GM15510 (cell line): ENCODE data around the gene CCNYL1.

Experiments used
- POLR2A ChIP-seq: IDR thresholded peaks from 3 replicates; pipeline ENCODE4 v1.6.1; 2011; ENCODE audit warnings: borderline replicate concordance; ENCODE audit not compliant: insufficient read length; ENCODE audit errors: extremely low read depth

CCNYL1 gene

GRCh38 chr2:207748993-207749392 lies 37.6 kb downstream of the CCNYL1 start:
- no peak for TF ChIP-seq POLR2A

DNA sequence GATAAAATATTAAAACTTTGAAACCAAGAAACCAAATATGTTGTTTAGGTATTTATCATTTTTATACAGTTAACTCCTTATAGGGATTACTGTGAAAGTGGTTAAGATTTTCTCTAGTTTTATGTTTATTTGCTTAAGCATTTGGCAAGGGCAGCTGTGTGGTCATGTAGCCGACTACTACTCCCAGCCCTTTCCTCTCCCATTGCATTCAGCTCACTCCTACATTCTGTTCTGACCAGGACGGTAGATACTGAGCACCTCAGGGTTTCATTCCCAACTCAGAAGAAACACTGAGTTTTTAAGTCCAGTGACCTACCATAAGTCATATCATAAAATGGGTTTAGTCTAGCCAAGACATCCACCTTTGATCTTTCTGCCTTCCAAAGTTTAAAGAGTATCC lies 38.4 kb downstream of the CCNYL1 start:
- TF ChIP-seq POLR2A = no peak

DNA sequence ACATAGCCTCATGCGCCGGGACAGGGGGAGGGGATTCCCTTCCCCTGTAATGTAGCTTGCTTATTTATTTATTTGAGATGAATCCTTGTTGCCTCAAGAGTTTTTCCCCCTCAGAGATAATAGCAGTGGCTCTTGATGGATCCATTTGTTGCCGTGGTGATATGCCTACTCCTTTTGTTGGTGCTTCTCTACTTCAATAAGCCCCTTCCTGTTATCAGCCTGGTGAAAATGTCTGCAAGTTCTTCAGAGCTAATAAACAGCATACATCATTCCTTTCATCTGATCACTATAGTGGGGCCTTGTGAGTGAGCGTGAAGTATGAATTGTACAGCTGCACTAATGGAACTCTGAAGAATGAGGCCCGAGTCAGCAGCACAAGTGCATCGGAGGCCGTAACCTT lies 38.9 kb downstream of the CCNYL1 start:
- TF ChIP-seq POLR2A = no peak

GRCh38 chr2:207750876-207751275 lies 39.4 kb downstream of the CCNYL1 start:
- no peak for TF ChIP-seq POLR2A

GRCh38 chr2:207754498-207755383 lies 43.3 kb downstream of the CCNYL1 start:
- no peak for TF ChIP-seq POLR2A

DNA sequence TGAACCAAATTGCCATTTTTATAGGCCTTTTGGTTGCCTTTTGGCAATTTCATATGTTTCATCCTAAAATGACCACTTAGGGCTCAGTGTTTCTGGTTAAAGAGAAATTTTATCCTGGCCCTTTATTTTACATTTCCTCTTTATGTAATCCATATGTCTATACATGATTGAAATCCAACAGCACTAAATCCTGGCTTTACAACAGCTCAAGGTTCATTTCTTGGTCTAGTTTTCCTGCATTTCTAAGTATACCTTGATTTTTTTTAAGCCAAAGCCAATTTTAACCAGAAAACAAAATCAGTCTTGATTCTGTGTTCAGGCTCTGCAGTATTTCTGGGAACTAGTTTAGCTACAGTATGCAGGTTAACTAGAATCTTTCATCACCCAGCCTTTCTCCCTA lies 46.6 kb downstream of the CCNYL1 start:
- TF ChIP-seq POLR2A = no peak

- TF ChIP-seq POLR2A = no peak
These were observed 48.5 kb downstream of the CCNYL1 start for GRCh38 chr2:207759890-207760289.

DNA sequence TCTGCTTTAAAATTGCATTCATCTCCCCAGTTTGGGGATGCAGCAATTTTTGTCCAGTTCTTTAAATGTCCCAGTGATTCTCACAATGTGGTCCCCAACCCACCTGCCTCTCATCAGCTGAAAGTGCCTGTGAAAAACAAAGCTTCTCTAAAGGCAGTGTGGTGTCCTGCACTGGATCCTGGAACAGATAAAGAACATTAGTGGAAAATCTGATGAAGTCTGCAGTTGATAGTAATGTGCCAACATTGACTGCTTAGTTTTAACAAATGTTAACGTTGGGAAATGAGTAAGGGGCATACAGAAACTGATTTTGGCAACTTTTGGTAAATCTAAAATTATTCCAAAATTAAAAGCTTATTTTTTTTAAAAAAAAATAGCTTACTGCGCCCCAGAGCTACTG lies 49.0 kb downstream of the CCNYL1 start:
- no peak for TF ChIP-seq POLR2A

- TF ChIP-seq POLR2A = no peak
These were observed 50.7 kb downstream of the CCNYL1 start for GRCh38 chr2:207762146-207762545.

DNA sequence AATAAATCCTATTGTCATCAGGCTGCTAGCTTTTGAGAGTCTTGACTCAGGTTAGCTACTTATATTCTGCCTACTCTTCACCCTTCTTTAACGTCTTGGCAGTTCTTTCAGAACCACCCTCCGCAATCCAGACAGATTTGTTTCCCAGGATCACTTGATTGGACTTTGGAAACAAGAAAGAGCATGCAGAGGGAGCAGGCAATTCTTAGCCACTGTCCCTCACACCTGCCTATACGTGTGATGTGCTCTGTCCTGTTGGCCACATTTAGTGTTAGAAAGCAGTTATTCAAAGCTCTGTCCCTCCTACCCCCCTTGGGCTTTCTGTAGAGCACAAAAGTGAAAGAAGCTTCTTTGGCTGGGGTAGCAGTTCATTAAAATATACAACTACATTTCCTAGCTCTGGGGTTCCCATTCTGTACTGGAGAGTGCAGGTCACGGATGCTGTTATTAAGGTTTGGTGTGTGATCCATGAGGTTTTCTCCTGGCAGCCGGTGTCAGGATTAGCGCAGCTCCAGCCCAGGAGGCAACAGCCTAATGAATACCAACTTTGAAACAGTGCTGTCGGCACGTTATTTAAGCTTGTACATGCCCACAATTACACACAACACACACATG lies 52.0 kb downstream of the CCNYL1 start:
- no peak for TF ChIP-seq POLR2A

- TF ChIP-seq POLR2A = no peak
These were observed 52.7 kb downstream of the CCNYL1 start for GRCh38 chr2:207764096-207764630.

DNA sequence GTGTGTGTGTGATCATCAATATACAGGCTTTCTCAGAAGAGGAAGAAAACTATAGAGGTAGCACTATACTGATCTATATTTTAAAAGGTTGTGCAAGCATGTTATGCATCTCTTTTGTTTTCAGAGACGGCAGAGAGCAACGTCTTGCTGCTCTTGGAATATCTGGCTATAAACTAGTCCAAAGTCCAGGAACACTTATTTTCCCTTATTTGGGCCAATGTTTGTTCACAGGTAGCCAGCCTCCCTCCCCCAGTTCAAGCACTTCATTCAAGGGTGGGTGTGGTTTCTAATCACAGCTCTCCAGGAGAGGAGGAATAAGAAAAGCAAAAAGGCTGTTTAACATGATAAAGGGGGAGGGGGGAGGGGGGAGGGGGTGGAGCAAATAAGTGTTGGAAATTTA lies 54.1 kb downstream of the CCNYL1 start:
- TF ChIP-seq POLR2A = no peak

DNA sequence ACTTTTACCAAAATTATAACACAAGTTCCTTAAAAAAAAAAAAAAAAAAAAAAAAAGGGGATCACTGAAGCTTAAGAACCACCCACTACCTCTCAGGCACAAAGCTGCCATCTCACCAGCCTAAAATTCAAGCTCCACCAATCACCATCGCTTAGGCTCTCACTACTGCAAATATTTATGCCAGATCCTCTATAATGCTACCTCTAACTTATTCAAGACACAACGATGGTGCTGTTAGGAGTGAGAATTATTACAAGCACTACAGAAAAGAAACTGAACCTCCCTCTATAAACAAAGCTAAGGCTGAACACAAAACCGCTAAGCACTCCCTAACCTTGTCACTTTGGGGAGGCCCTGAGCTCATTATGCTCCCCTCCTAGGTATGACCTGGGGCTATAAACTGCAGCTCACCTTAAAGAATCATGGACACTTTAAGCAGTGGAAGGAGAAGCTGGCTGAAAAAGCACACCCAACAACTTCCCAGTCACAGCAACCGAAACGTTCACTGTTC lies 54.7 kb downstream of the CCNYL1 start:
- TF ChIP-seq POLR2A = no peak

- peak; percentile 9 for TF ChIP-seq POLR2A
These were observed 55.4 kb downstream of the CCNYL1 start for GRCh38 chr2:207766697-207767460.

DNA sequence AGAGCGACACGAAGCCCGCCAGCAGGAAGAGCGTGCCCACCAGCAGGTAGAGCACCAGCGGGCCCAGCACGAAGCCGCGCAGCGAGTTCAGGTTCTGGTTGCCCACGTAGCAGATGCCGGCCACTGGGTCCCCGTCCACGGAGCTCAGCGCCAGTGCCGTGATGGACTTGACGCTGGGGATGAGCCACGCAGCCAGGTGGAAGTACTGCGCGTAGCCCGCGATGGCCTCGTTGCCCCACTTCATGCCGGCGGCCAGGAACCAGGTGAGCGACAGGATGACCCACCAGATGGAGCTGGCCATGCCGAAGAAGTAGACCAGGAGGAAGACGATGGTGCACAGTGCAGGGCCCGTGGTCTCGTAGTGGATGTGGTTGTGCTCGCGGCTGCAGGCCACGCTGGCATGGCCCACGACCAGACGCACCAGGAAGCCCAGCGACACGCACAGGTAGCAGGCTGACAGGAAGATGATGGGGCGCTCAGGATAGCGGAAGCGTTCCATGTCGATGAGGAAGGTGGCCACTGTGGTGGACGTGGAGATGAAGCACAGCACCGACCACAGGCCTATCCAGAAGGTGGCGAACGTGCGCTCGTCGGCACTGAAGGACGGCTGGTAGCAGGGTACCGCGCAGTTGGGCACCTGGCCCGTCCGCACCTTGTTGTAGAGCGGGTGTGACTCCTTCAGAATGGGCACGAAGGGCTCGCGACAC lies 56.2 kb downstream of the CCNYL1 start:
- no peak for TF ChIP-seq POLR2A

GRCh38 chr2:207768168-207768865 lies 56.9 kb downstream of the CCNYL1 start:
- no peak for TF ChIP-seq POLR2A
